Esophagus muscularis mucosa (tissue), 4 donors: ENCODE results near the gene ABR. TPM values are rescaled to one million over a fixed set of nuclear protein-coding genes. Genes with fewer than 3 reads are reported as not detected.

ENCODE experiments used
- DNase-seq: peaks from one replicate; pipeline ENCODE4 v3.0.0-alpha.2; 2017; ENCODE audit errors: extremely low spot score
- H3K27ac ChIP-seq, 4 donors: fragments of 200-600 bp; sonication (generic); replicated peaks in 1 of 4; 1 replicate in 3 of 4; 2 replicates in 1 of 4; pipeline ENCODE4 v1.5.1; 2016 to 2019; ENCODE audit warnings: mild to moderate bottlenecking in 1 of 4
- H3K27me3 ChIP-seq, 4 donors: fragments of 200-600 bp; sonication (generic); one replicate each; pipeline versions ENCODE4 v1.5.1 to v1.6.0; 2016 to 2019
- H3K36me3 ChIP-seq, 4 donors: fragments of 200-600 bp; sonication (generic); one replicate each; pipeline ENCODE4 v1.5.1; 2016 to 2019
- H3K4me1 ChIP-seq, 4 donors: fragments of 200-600 bp; sonication (generic); one replicate each; pipeline ENCODE4 v1.5.1; 2016 to 2019
- H3K4me3 ChIP-seq, 4 donors: fragments of 200-600 bp; sonication (generic); 1 replicate in 2 of 4; 2 replicates in 2 of 4; pipeline ENCODE4 v1.5.1; 2016 to 2019; ENCODE audit warnings: mild to moderate bottlenecking in 4 of 4, moderate library complexity in 1 of 4
- H3K9me3 ChIP-seq, 4 donors: fragments of 200-600 bp; sonication (generic); 1 replicate in 3 of 4; 2 replicates in 1 of 4; pipeline ENCODE4 v1.5.1; 2016 to 2019
- EP300 ChIP-seq: sonication (generic); formaldehyde crosslinking; IDR thresholded peaks from one replicate; pipeline ENCODE4 v1.6.1; 2017; ENCODE audit warnings: antibody characterized with exemption
- POLR2A ChIP-seq: fragments of 450-650 bp; IDR thresholded peaks from one replicate; pipeline ENCODE4 v1.6.1; 2017; ENCODE audit warnings: antibody characterized with exemption, moderate library complexity, mild to moderate bottlenecking, low read depth
- POLR2AphosphoS5 ChIP-seq, 2 donors: sonication (generic); formaldehyde crosslinking; IDR thresholded peaks; one replicate each; pipeline ENCODE4 v1.6.1; 2017; ENCODE audit warnings: antibody characterized with exemption in 2 of 2
- WGBS: methylation state at CpG from one replicate; pipeline ENCODE4 v1.1.5; 2018; 5-methylcytosine and 5-hydroxymethylcytosine counted together
- intact Hi-C: fragments of 100-400 bp; cut with DNase I; formaldehyde crosslinking; loops from one replicate; pipeline ENCODE4 v1.15.1; 2023
- total RNA-seq, 4 donors: library from RNA; depleted of rRNA; stranded (reverse); fragments of >200 nt; gene quantifications; one replicate each; pipeline versions ENCODE4 v1.1.0 to v1.2.1, GENCODE V29; 2016
- TF ChIP-seq, protein P1 (sequence below), 3 experiments: fragments of 200-600 bp in 2 of 3; fragments of 450-650 bp in 1 of 3; sonication (generic) in 2 of 3; IDR thresholded peaks; one replicate each; pipeline ENCODE4 v1.5.1; 2017 to 2019; ENCODE audit warnings: antibody characterized with exemption in 3 of 3, mild to moderate bottlenecking in 2 of 3, moderate library complexity in 1 of 3

Gene ABR
- total RNA-seq, 4 donors from 2014 or later = 98.4 to 142 (median 114) TPM

- H3K27me3 ChIP-seq = peaks cover 0 to 61% (median 27%) of the 10 kb centered on the region in 4 donors
- 88% methylated on average over 5 of the region's 5 CpGs for WGBS
Observed at GRCh38 chr17:1227365-1227764, 47.6 kb upstream of the ABR start.

GRCh38 chr17:1226308-1226707 is 46.5 kb upstream of the ABR start:
- H3K27ac ChIP-seq = no peak overlapping the region
- H3K9me3 ChIP-seq = no peaks in the 10 kb centered on the region
- DNase-seq = no peak
- TF ChIP-seq POLR2AphosphoS5 (IDR thresholded peaks at IDR 0.05) (no peak), EP300 (no peak), POLR2A (no peak)
- TF ChIP-seq, protein P1, sequence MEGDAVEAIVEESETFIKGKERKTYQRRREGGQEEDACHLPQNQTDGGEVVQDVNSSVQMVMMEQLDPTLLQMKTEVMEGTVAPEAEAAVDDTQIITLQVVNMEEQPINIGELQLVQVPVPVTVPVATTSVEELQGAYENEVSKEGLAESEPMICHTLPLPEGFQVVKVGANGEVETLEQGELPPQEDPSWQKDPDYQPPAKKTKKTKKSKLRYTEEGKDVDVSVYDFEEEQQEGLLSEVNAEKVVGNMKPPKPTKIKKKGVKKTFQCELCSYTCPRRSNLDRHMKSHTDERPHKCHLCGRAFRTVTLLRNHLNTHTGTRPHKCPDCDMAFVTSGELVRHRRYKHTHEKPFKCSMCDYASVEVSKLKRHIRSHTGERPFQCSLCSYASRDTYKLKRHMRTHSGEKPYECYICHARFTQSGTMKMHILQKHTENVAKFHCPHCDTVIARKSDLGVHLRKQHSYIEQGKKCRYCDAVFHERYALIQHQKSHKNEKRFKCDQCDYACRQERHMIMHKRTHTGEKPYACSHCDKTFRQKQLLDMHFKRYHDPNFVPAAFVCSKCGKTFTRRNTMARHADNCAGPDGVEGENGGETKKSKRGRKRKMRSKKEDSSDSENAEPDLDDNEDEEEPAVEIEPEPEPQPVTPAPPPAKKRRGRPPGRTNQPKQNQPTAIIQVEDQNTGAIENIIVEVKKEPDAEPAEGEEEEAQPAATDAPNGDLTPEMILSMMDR (IDR thresholded peaks at IDR 0.05) = no peak
- intact Hi-C loops = no loop called here
- peaks cover 0 to 50% (median 24%) of the 10 kb centered on the region in 4 donors for H3K27me3 ChIP-seq
- 78% methylated on average over 3 of the region's 3 CpGs for WGBS
- H3K4me1 ChIP-seq = peaks cover 6 to 31% (median 28%) of the 10 kb centered on the region in 4 donors
- H3K4me3 ChIP-seq = no peak overlapping the region
- H3K36me3 ChIP-seq = no peaks in the 10 kb centered on the region

More at GRCh38 chr17:1227365-1227764, 47.6 kb upstream of the ABR start:
- no peak overlapping the region for H3K27ac ChIP-seq
- peak overlapping the region in 2 of 4 donors; percentile 64 to 77 for H3K4me3 ChIP-seq
- TF ChIP-seq, protein P1 (IDR thresholded peaks at IDR 0.05) = no peak
- no peak for TF ChIP-seq EP300
- no peak for TF ChIP-seq POLR2A
- no peak for TF ChIP-seq POLR2AphosphoS5 (IDR thresholded peaks at IDR 0.05)
- no peak for DNase-seq
- H3K9me3 ChIP-seq = no peaks in the 10 kb centered on the region
- no peaks in the 10 kb centered on the region for H3K36me3 ChIP-seq
- intact Hi-C loops = no loop called here
- H3K4me1 ChIP-seq = peaks cover 9 to 31% (median 30%) of the 10 kb centered on the region in 4 donors

DNA sequence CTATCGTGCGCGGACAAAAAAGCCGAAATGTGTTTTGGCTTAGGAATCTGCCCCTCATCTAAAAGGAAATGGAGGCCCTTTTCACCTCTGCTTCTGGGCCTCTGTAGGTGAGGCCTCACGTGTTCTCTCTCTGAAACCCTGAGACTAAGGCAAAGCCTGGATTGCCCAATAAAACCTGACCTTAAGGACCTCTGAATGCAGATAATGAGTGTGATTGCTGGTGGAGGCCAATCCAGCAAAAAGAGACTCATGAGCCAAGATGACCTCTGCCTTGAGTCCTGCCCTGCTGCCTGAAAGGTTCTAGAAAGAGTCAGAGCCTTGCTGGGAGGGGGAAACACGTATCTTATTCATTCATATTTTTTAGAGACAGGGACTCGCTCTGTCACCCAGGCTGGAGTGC is 44.5 kb upstream of the ABR start:
- Histone ChIP-seq H3K27ac (no peak overlapping the region), H3K9me3 (no peaks in the 10 kb centered on the region), H3K4me3 (no peak overlapping the region), H3K27me3 (peaks cover 0 to 34% (median 15%) of the 10 kb centered on the region in 4 donors), H3K4me1 (peaks cover 0 to 19% (median 15%) of the 10 kb centered on the region in 4 donors), H3K36me3 (no peaks in the 10 kb centered on the region)
- 96% methylated on average over 7 of the region's 7 CpGs for WGBS
- intact Hi-C loops = no loop called here
- TF ChIP-seq POLR2AphosphoS5 (IDR thresholded peaks at IDR 0.05) = no peak
- TF ChIP-seq, protein P1 (IDR thresholded peaks at IDR 0.05) = no peak
- TF ChIP-seq POLR2A = no peak
- no peak for DNase-seq

DNA sequence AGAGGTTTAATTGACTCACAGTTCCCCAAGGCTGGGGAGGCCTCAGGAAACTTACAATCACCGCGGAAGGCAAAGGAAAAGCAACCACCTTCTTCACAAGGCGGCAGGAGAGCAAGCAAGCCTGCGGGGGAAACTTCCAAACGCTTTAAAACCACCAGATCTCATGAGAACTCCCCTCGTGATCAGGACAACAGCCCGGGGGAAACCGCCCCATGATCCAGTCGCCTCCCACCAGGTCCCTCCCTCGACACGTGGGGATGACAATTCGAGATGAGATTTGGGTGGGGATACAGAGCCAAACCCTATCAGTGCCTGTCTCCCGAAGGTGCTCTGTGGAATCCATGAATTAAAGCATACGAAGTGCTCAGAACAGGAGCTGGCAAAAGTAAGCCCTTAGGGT is 43.9 kb upstream of the ABR start:
- 73% methylated on average over 11 of the region's 14 CpGs for WGBS
- H3K36me3 ChIP-seq = no peaks in the 10 kb centered on the region

More for the DNA sequence above, 43.9 kb upstream of the ABR start:
- no peaks in the 10 kb centered on the region for H3K9me3 ChIP-seq
- intact Hi-C loops = no loop called here
- H3K4me3 ChIP-seq = no peak overlapping the region
- no peak for TF ChIP-seq EP300
- TF ChIP-seq, protein P1 (IDR thresholded peaks at IDR 0.05) = no peak
- TF ChIP-seq POLR2AphosphoS5 (IDR thresholded peaks at IDR 0.05) = no peak
- TF ChIP-seq POLR2A = no peak
- H3K27me3 ChIP-seq = peaks cover 0 to 28% (median 10%) of the 10 kb centered on the region in 4 donors
- DNase-seq = no peak
- no peak overlapping the region for H3K27ac ChIP-seq
- H3K4me1 ChIP-seq = peaks cover 0 to 12% (median 9%) of the 10 kb centered on the region in 4 donors
